ENCODE results near the gene NCCRP1. TPM values are rescaled to one million over a fixed set of nuclear protein-coding genes. Genes with fewer than 3 reads are reported as not detected.

Gene NCCRP1
- total RNA-seq, 4 donors from 2014 or later: 0.46 TPM; not detected in 3

DNA sequence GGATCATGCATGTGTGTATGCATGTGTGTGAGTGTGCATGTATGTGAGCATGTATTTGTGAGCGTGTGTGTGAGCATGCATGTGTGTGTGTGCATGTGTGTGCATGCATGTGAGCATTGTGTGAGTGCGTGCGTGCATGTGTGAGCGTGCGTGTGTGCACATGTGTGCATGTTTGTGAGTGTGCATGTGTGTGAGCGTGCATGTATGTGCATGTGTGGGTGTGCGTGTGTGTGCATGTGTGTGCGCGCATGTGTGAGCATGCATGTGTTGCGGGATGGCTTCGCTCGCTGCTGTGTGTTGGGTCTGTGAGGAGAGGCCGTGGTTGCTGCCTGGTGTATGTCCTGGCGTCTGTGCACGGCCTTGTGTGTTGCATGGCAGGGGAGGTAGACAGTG, 38.8 kb upstream of the NCCRP1 start:
- ATAC-seq (ENCODE audit: low FRiP score): no peak
- TF ChIP-seq, protein P1, sequence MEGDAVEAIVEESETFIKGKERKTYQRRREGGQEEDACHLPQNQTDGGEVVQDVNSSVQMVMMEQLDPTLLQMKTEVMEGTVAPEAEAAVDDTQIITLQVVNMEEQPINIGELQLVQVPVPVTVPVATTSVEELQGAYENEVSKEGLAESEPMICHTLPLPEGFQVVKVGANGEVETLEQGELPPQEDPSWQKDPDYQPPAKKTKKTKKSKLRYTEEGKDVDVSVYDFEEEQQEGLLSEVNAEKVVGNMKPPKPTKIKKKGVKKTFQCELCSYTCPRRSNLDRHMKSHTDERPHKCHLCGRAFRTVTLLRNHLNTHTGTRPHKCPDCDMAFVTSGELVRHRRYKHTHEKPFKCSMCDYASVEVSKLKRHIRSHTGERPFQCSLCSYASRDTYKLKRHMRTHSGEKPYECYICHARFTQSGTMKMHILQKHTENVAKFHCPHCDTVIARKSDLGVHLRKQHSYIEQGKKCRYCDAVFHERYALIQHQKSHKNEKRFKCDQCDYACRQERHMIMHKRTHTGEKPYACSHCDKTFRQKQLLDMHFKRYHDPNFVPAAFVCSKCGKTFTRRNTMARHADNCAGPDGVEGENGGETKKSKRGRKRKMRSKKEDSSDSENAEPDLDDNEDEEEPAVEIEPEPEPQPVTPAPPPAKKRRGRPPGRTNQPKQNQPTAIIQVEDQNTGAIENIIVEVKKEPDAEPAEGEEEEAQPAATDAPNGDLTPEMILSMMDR (IDR thresholded peaks at IDR 0.05): no peak
- no peak for DNase-seq (ENCODE audit: low spot score)

DNA sequence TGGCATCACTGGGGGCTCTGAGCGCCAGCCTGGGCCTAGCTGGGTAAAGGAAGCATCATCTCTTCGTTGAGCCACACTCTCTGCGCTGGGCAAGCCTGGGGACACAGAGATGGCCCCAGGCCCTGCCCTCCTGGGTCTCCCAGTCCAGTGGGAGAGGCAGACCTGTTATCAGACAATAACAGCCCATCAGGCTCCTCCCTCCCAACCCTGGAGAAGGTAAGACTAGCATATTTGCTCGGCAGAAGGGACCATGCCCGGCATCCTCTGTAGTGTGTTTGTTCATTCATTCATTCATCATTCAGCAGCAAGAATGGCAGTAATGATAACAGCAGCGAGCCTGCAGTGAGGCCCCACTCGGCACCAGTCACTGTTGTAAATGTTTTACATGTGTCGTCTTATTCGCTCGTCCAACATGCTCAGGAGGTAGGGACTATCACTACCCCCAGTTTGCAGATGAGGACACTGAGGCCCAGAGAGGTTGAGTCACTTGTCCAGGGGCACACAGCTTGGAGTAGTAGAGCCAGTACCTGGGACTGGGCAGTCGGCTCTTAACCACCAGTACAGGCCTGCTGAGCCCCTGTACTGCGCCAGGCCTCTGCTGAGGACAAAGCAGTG, 38.0 kb upstream of the NCCRP1 start:
- ATAC-seq (ENCODE audit: low FRiP score) (no peak), DNase-seq (ENCODE audit: low spot score) (no peak)
- TF ChIP-seq, protein P1 (IDR thresholded peaks at IDR 0.05): no peak

DNA sequence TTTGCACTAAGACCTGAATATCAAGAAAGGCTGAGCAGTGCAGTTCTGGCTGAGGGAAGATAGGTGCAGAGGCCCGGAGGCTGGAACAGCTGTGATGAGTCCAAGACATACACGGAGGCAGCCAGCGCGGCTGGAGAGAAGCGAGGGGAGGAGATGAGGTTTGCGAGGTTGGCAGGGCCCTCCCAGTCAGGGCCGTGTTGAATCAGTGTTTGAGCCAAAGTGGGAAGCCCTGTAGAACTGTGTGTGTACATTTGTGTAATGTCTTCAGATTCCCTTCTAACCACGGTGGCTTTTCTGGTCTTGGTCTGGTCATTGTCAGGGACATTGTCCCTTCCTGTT, 36.3 kb upstream of the NCCRP1 start:
- no peak for DNase-seq (ENCODE audit: low spot score)

DNA sequence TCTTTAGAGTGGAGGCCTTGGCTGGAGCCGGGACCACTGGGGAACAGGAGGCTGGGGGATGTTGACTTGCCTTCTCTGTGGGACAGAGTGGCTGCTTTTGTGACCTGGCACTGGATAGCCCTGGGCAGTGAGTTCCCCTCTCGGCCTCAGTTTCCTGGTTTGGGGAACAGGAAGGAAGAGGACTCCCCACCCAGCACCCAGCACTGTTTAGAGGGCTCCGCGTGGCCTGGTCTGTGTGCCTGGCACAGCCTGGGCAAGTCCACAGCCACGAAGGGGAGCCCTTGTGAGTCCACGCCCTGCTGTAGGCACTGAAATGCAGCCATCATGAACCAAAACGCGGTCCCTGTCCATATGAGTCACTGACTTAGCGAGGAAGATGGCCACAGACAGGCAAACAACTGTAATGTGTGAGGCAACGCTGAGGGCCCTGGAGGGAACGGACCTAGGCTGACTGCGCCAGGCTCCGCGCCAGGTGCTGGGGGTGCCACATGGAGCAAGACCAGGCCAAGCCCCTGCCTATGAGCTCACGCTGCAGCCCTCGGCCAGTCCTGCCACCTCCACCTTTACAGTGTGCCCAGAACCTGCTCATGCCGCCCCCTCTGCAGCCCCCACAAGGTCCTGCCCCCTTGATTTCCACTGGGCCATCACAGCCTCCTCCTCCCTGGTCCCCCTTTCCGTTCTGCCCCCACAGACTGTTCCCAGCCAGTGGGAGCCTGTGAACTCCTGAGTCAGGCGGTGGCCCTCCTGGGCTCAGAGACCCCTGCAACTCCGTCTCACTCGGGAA, 35.7 kb upstream of the NCCRP1 start:
- peak; percentile 21 for ATAC-seq (ENCODE audit: low FRiP score)
- TF ChIP-seq, protein P1 (IDR thresholded peaks at IDR 0.05): no peak
- no peak for DNase-seq (ENCODE audit: low spot score)

More for the DNA sequence above, 36.3 kb upstream of the NCCRP1 start:
- TF ChIP-seq, protein P1 (IDR thresholded peaks at IDR 0.05): no peak
- ATAC-seq (ENCODE audit: low FRiP score): peak; percentile 73

DNA sequence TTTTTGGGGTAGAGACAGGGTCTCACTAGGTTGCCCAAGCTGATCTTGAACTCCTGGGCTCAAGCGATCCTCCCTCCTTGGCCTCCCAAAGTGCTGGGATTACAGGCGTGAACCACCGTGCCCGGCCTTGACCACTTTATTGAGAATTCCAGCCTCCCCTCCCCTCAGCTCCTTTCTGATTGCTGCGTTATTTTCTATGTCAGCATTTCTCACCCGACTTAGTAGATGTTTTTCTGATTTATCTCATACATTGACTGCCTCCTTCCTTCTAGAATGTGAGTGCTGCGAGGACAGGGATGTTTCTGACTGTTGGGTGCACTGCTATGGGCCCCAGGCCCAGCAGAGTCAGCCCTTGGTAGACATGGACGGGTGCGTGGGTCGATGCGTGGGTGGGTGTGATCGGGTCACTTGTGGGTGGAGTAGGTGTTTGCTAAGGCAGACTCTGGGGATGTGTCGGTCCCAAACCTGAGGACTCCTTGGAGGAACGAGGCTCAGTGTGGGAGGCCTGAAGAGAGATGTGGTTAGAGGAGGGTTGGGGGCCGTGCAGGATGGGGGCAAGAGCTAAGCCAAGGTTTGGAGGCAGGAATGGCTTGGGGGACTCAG, 34.2 kb upstream of the NCCRP1 start:
- ATAC-seq (ENCODE audit: low FRiP score) (no peak), DNase-seq (ENCODE audit: low spot score) (no peak)
- TF ChIP-seq, protein P1 (IDR thresholded peaks at IDR 0.05): no peak

DNA sequence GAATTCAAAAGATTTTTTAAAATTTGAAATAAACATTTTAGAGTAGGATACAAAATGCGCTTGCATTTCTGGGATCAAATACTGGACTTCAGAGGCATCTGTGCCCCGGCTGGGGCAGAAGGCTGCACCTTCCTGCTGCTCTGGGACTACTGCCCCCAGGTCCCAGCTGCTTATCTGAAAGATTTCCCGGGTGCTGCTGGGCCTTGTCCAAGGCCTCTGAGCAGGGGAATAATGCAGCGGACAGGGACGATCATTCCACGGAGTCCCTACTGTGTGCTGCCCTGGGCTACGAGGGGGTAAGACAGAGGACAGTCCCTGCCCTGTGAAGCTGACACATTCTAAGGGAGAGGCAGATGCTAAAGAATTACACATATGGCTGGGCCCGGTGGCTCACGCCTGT, 33.1 kb upstream of the NCCRP1 start:
- DNase-seq (ENCODE audit: low spot score): no peak
- no peak for ATAC-seq (ENCODE audit: low FRiP score)
- TF ChIP-seq, protein P1 (IDR thresholded peaks at IDR 0.05): no peak
